K562 (cell line): ENCODE measurements around the gene ARF5. TPM values are rescaled to one million over a fixed set of nuclear protein-coding genes. Genes with fewer than 3 reads are reported as not detected.
A peak's percentile ranks its signal among the peaks of the same experiment; 100 is the strongest.

ENCODE experiments used
- CHD2 ChIP-seq: IDR thresholded peaks from 2 replicates; pipeline ENCODE4 v1.6.1; 2011; ENCODE audit warnings: low read depth, low read length
- HNRNPUL1 ChIP-seq: fragments of 200-400 bp; formaldehyde crosslinking; IDR thresholded peaks from 2 replicates; pipeline ENCODE4 v1.6.1; 2017; ENCODE audit warnings: low read length
- HOMEZ ChIP-seq: fragments of 250-450 bp; sonication (Bioruptor Pico); IDR thresholded peaks from 2 replicates; pipeline ENCODE4 v1.4.0; 2020; ENCODE audit warnings: mild to moderate bottlenecking, moderate library complexity
- KLF13 ChIP-seq: fragments of 450-650 bp; IDR thresholded peaks from 2 replicates; pipeline ENCODE4 v1.6.1; 2016; ENCODE audit warnings: missing genetic modification characterization, low read depth, mild to moderate bottlenecking, missing compliant biosample characterization, moderate library complexity, borderline replicate concordance
- MGA ChIP-seq: fragments of 450-650 bp; IDR thresholded peaks from 2 replicates; pipeline ENCODE4 v1.6.1; 2016; ENCODE audit warnings: mild to moderate bottlenecking, moderate library complexity
- NCOA1 ChIP-seq: fragments of 450-650 bp; IDR thresholded peaks from 2 replicates; pipeline ENCODE4 v1.6.1; 2016; ENCODE audit warnings: low read depth
- NFIX ChIP-seq: fragments of 250-450 bp; sonication (Bioruptor Pico); IDR thresholded peaks from 2 replicates; pipeline ENCODE4 v1.4.0; 2020; ENCODE audit warnings: low read depth, mild to moderate bottlenecking, moderate library complexity
- NR1H2 ChIP-seq: sonication (generic); formaldehyde crosslinking; IDR thresholded peaks from 2 replicates; pipeline ENCODE4 v1.4.0; 2020; ENCODE audit warnings: mild to moderate bottlenecking, missing genetic modification reagents
- PHTF2 ChIP-seq: fragments of 250-450 bp; sonication (Bioruptor Pico); IDR thresholded peaks from 2 replicates; pipeline ENCODE4 v1.5.0; 2021; ENCODE audit warnings: mild to moderate bottlenecking
- SNRNP70 ChIP-seq: fragments of 200-400 bp; formaldehyde crosslinking; optimal IDR thresholded peaks from 2 replicates; pipeline ENCODE3; 2017; ENCODE audit warnings: low read depth, low read length
- TBL1XR1 ChIP-seq, 2 experiments: IDR thresholded peaks; 2 replicates each; pipeline ENCODE4 v1.6.1; 2012; ENCODE audit warnings: improper control_type of control experiment in 2 of 2, low read length in 2 of 2, mild to moderate bottlenecking in 1 of 2
- ZBTB17 ChIP-seq: fragments of 450-650 bp; formaldehyde crosslinking; IDR thresholded peaks from 2 replicates; pipeline ENCODE4 v1.4.0; 2020; ENCODE audit warnings: mild to moderate bottlenecking
- ZBTB2 ChIP-seq: fragments of 450-650 bp; IDR thresholded peaks from 2 replicates; pipeline ENCODE4 v1.6.1; 2016; ENCODE audit warnings: antibody characterized with exemption
- ZNF175 ChIP-seq: fragments of 200-800 bp; sonication (Bioruptor generic); IDR thresholded peaks from 2 replicates; pipeline ENCODE4 v1.6.1; 2016; ENCODE audit warnings: low read depth, mild to moderate bottlenecking, missing genetic modification characterization, missing compliant biosample characterization
- polyA plus RNA-seq, 8 experiments: library from polyadenylated mRNA; depleted of rRNA in 4 of 8; stranded (reverse) in 5 of 8; unstranded in 3 of 8; fragments of >200 nt; fragmentation: Nextera tagmentation in 2 of 8; fragmentation: Illumina TruSeq in 1 of 8; extraction: Ambion mirVana in 2 of 8; extraction: Trizol in 1 of 8; gene quantifications; 2 replicates each; pipeline versions ENCODE4 v1.2.1 to v1.2.3, GENCODE V29; 2011 to 2014; ENCODE audit warnings: inconsistent platforms in 1 of 8, missing spikeins in 1 of 8
- total RNA-seq, 7 experiments: library from RNA; depleted of rRNA in 6 of 7; stranded (reverse); fragments of >200 nt in 6 of 7; fragmentation: Illumina TruSeq in 2 of 7; extraction: Trizol in 2 of 7; gene quantifications; 2 replicates each; pipeline versions ENCODE4 v1.2.1 to v1.2.3, GENCODE V29; 2011 to 2021; ENCODE audit warnings: low replicate concordance in 1 of 7

The ARF5 gene
- total and polyA plus RNA-seq, 9 of the 15 experiments (the other 6 are each of a cell fraction or from before 2014, with no cell fraction given): 8.1 to 290 (median 125) TPM

GRCh38 chr7:127588019-127588696 lies at the start of gene ARF5 (continued):
- no peak for TF ChIP-seq HOMEZ (CRISPR knock-in tag)
- 0 out of 2 replicates have a peak, but pooled peaks have one; percentile 18 for TF ChIP-seq KLF13 (tag)
- TF ChIP-seq NR1H2: no peak
- no peak for TF ChIP-seq SNRNP70
- TF ChIP-seq TBL1XR1 (IDR thresholded peaks at IDR 0.05; ENCODE audit: low read length in 2 of 2): no peak
- no peak for TF ChIP-seq ZNF175 (CRISPR knock-in tag)
- TF ChIP-seq NFIX (CRISPR knock-in tag): no peak
- TF ChIP-seq HNRNPUL1: no peak
- no peak for TF ChIP-seq PHTF2 (CRISPR knock-in tag)
- TF ChIP-seq MGA: no peak
- 0 out of 2 replicates have a peak, but pooled peaks have one; percentile 18 for TF ChIP-seq ZBTB2
- peak; percentile 70; the same call in 1 of the 2 replicates for TF ChIP-seq CHD2
- TF ChIP-seq NCOA1: no peak
- peak; percentile 24; the same call in 1 of the 2 replicates for TF ChIP-seq ZBTB17 (CRISPR knock-in tag)
